ENCODE results near the gene BAIAP2. TPM values are rescaled to one million over a fixed set of nuclear protein-coding genes. Genes with fewer than 3 reads are reported as not detected.
A peak's percentile ranks its signal among the peaks of the same experiment; 100 is the strongest.

Gene BAIAP2
- total and polyA plus RNA-seq, 2 of the 13 experiments (the other 11 are each of a cell fraction or from before 2014, with no cell fraction given) = 22.5 to 24.0 TPM

DNA sequence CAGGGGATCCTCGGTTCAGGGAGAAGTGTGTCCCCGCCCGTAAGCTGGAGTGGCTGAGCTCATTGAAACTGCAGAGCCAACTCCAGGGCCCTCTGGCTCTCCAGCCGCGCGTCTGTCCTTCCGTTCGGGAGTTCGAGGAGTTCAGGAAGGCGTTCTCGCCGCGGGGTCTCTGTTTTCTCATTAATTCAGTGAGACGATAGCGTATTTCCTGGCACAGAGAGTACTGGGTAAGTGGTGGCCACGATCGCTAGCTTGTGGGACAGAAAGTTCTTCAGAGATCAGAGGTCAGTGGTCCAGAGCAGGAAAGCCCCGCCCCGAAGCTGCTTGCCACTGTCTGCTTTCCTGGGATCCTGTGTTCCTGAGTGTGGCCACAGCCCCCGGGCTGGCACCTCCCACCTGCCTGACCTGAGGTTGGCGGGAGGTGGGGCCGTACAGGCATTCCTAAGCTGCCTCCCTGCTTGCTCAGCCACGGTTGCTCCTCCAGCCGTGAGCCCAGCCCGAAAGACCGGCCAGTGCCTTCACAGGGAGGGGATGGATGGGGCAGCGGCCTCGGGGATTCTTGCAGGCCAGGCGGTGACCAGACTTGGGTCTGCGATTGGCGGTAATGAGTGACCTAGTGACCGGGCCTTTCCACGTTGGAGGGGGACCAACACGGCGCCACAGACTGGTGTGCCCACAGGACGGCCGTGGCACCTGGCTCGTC is 8.9 kb downstream of the BAIAP2 start (continued):
- TF ChIP-seq ZNF646 (CRISPR knock-in tag; IDR thresholded peaks at IDR 0.05) (no peak), ZNF784 (CRISPR knock-in tag; IDR thresholded peaks at IDR 0.05; ENCODE audit: borderline replicate concordance) (no peak), POLR2AphosphoS2 (IDR thresholded peaks at IDR 0.05; ENCODE audit: low read depth, low read length) (no peak), USF2 (IDR thresholded peaks at IDR 0.05; ENCODE audit: low read depth, low read length) (no peak), USF2 (CRISPR knock-in tag; IDR thresholded peaks at IDR 0.05; ENCODE audit: borderline replicate concordance) (no peak), ZNF557 (CRISPR knock-in tag; IDR thresholded peaks at IDR 0.05) (no peak), HNF4A (CRISPR knock-in tag; IDR thresholded peaks at IDR 0.05) (peak; percentile 76), PHF5A (CRISPR knock-in tag; IDR thresholded peaks at IDR 0.05; ENCODE audit: low read depth, unreplicated experiment) (no peak), ZNF34 (CRISPR knock-in tag; IDR thresholded peaks at IDR 0.05; ENCODE audit: borderline replicate concordance) (no peak; the same call in 1 of the 2 replicates), MAX (IDR thresholded peaks at IDR 0.05) (peak; percentile 52), ASH2L (IDR thresholded peaks at IDR 0.05; ENCODE audit: insufficient read length, low read depth, low read length) (peak; percentile 64), PCBP2 (optimal IDR thresholded peaks at IDR 0.05; ENCODE audit: low read depth, low read length, poor library complexity, severe bottlenecking) (no peak), CREB1 (IDR thresholded peaks at IDR 0.05) (no peak), CREB1 (CRISPR knock-in tag; IDR thresholded peaks at IDR 0.05) (no peak), KAT8 (CRISPR knock-in tag; IDR thresholded peaks at IDR 0.05) (peak; percentile 74)
- TF ChIP-seq, protein P1, sequence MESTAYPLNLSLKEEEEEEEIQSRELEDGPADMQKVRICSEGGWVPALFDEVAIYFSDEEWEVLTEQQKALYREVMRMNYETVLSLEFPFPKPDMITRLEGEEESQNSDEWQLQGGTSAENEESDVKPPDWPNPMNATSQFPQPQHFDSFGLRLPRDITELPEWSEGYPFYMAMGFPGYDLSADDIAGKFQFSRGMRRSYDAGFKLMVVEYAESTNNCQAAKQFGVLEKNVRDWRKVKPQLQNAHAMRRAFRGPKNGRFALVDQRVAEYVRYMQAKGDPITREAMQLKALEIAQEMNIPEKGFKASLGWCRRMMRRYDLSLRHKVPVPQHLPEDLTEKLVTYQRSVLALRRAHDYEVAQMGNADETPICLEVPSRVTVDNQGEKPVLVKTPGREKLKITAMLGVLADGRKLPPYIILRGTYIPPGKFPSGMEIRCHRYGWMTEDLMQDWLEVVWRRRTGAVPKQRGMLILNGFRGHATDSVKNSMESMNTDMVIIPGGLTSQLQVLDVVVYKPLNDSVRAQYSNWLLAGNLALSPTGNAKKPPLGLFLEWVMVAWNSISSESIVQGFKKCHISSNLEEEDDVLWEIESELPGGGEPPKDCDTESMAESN (CRISPR knock-in tag; conservative IDR thresholded peaks at IDR 0.05) = no peak
- TF ChIP-seq, protein P2, sequence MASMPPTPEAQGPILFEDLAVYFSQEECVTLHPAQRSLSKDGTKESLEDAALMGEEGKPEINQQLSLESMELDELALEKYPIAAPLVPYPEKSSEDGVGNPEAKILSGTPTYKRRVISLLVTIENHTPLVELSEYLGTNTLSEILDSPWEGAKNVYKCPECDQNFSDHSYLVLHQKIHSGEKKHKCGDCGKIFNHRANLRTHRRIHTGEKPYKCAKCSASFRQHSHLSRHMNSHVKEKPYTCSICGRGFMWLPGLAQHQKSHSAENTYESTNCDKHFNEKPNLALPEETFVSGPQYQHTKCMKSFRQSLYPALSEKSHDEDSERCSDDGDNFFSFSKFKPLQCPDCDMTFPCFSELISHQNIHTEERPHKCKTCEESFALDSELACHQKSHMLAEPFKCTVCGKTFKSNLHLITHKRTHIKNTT (CRISPR knock-in tag; IDR thresholded peaks at IDR 0.05) = no peak
